Astrocyte (in vitro differentiated cells and primary cell): Measurements from ENCODE around the gene ABCB1. TPM values are rescaled to one million over a fixed set of nuclear protein-coding genes. Genes with fewer than 3 reads are reported as not detected.

Experiments used
- DNase-seq: peaks from one replicate; pipeline ENCODE4 v3.0.0-alpha.2; 2010; ENCODE audit warnings: low read depth
- FAIRE-seq: peaks from 2 replicates; lab custom pipeline; 2011; peaks lifted over from hg19 to GRCh38; lab: Jason Lieb, UNC
- H2AFZ ChIP-seq: 2 replicates; pipeline ENCODE4 v1.6.0; 2012; ENCODE audit warnings: low read depth, low read length, inconsistent platforms
- H3K27ac ChIP-seq: 2 replicates; pipeline ENCODE4 v1.5.1; 2011; ENCODE audit warnings: low read depth, low read length, inconsistent platforms
- H3K27me3 ChIP-seq: 2 replicates; pipeline ENCODE4 v1.6.0; 2011; ENCODE audit warnings: low read length, inconsistent platforms; ENCODE audit not compliant: insufficient read depth
- H3K36me3 ChIP-seq: 2 replicates; pipeline ENCODE4 v1.5.1; 2011; ENCODE audit warnings: low read length, inconsistent platforms; ENCODE audit not compliant: insufficient read depth
- H3K4me1 ChIP-seq: 2 replicates; pipeline ENCODE4 v1.5.1; 2011; ENCODE audit warnings: low read length, inconsistent platforms; ENCODE audit not compliant: insufficient read depth
- H3K4me2 ChIP-seq: 2 replicates; pipeline ENCODE4 v1.6.0; 2012; ENCODE audit warnings: low read length, inconsistent platforms
- H3K4me3 ChIP-seq: 2 replicates; pipeline ENCODE4 v1.5.1; 2011; ENCODE audit warnings: low read depth, mild to moderate bottlenecking, low read length, inconsistent platforms; ENCODE audit not compliant: insufficient read depth
- H3K79me2 ChIP-seq: 2 replicates; pipeline ENCODE4 v1.6.0; 2012; ENCODE audit warnings: mild to moderate bottlenecking, low read length, inconsistent platforms; ENCODE audit not compliant: insufficient read depth
- H3K9ac ChIP-seq: 2 replicates; pipeline ENCODE4 v1.6.0; 2012; ENCODE audit warnings: mild to moderate bottlenecking, low read length, inconsistent platforms
- H3K9me3 ChIP-seq: 2 replicates; pipeline ENCODE4 v1.5.1; 2012; ENCODE audit warnings: low read depth, mild to moderate bottlenecking, low read length, inconsistent platforms; ENCODE audit not compliant: insufficient read depth
- H4K20me1 ChIP-seq: 2 replicates; pipeline ENCODE4 v1.6.0; 2012; ENCODE audit warnings: low read length, inconsistent platforms; ENCODE audit not compliant: insufficient read depth
- H3K27ac Mint-ChIP-seq: one replicate; pipeline ENCODE4 v1.8.0; 2021; ENCODE audit warnings: mild to moderate bottlenecking, mixed read lengths; ENCODE audit not compliant: unreplicated experiment
- H3K27me3 Mint-ChIP-seq: one replicate; pipeline ENCODE4 v1.8.0; 2021; ENCODE audit warnings: low read depth, mixed read lengths; ENCODE audit not compliant: unreplicated experiment
- H3K36me3 Mint-ChIP-seq: one replicate; pipeline ENCODE4 v1.8.0; 2021; ENCODE audit warnings: low read depth, mixed read lengths; ENCODE audit not compliant: unreplicated experiment
- H3K4me1 Mint-ChIP-seq: one replicate; pipeline ENCODE4 v1.8.0; 2021; ENCODE audit warnings: low read depth, mixed read lengths; ENCODE audit not compliant: unreplicated experiment
- H3K4me3 Mint-ChIP-seq: one replicate; pipeline ENCODE4 v1.8.0; 2021; ENCODE audit warnings: mild to moderate bottlenecking, moderate library complexity, mixed read lengths; ENCODE audit not compliant: unreplicated experiment
- H3K9me3 Mint-ChIP-seq: one replicate; pipeline ENCODE4 v1.8.0; 2021; ENCODE audit warnings: mild to moderate bottlenecking, mixed read lengths; ENCODE audit not compliant: unreplicated experiment
- EZH2 ChIP-seq: IDR thresholded peaks from 2 replicates; pipeline ENCODE4 v1.6.1; 2012; ENCODE audit warnings: mild to moderate bottlenecking, low read length, inconsistent platforms; ENCODE audit not compliant: insufficient read depth
- total RNA-seq: library from RNA; stranded (reverse); gene quantifications from 2 replicates; pipeline ENCODE4 v1.2.1, GENCODE V29; 2021
- TF ChIP-seq, protein P1 (sequence below): IDR thresholded peaks from 2 replicates; pipeline ENCODE4 v1.5.1; 2011; ENCODE audit warnings: low read depth, mild to moderate bottlenecking, inconsistent platforms, low read length, moderate library complexity; ENCODE audit not compliant: insufficient read depth

ABCB1 gene
- total RNA-seq, 1 donor from 2014 or later = 0.79 TPM

- no peaks in the 10 kb centered on the region for H3K27me3 Mint-ChIP-seq
- H3K9me3 ChIP-seq = no peaks in the 10 kb centered on the region
- no peak overlapping the region for H3K4me2 ChIP-seq
- H3K4me3 ChIP-seq = no peak overlapping the region
- H3K4me1 ChIP-seq = no peaks in the 10 kb centered on the region
- no peak for DNase-seq
- H2AFZ ChIP-seq = no peak overlapping the region
- no peaks in the 10 kb centered on the region for H3K27me3 ChIP-seq
- H3K9me3 Mint-ChIP-seq = no peaks in the 10 kb centered on the region
- H4K20me1 ChIP-seq = no peaks in the 10 kb centered on the region
- peaks cover 4% of the 10 kb centered on the region for H3K4me1 Mint-ChIP-seq
- H3K27ac Mint-ChIP-seq = no peak overlapping the region
- H3K79me2 ChIP-seq = no peaks in the 10 kb centered on the region
- H3K27ac ChIP-seq = no peak overlapping the region
- H3K9ac ChIP-seq = no peak overlapping the region
- no peak overlapping the region for H3K4me3 Mint-ChIP-seq
- H3K36me3 ChIP-seq = no peaks in the 10 kb centered on the region
- H3K36me3 Mint-ChIP-seq = no peaks in the 10 kb centered on the region
- FAIRE-seq = no peak
- TF ChIP-seq, protein P1, sequence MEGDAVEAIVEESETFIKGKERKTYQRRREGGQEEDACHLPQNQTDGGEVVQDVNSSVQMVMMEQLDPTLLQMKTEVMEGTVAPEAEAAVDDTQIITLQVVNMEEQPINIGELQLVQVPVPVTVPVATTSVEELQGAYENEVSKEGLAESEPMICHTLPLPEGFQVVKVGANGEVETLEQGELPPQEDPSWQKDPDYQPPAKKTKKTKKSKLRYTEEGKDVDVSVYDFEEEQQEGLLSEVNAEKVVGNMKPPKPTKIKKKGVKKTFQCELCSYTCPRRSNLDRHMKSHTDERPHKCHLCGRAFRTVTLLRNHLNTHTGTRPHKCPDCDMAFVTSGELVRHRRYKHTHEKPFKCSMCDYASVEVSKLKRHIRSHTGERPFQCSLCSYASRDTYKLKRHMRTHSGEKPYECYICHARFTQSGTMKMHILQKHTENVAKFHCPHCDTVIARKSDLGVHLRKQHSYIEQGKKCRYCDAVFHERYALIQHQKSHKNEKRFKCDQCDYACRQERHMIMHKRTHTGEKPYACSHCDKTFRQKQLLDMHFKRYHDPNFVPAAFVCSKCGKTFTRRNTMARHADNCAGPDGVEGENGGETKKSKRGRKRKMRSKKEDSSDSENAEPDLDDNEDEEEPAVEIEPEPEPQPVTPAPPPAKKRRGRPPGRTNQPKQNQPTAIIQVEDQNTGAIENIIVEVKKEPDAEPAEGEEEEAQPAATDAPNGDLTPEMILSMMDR = no peak
- no peak for TF ChIP-seq EZH2
Observed at GRCh38 chr7:87561102-87561501, 39.6 kb downstream of the ABCB1 start.

- H2AFZ ChIP-seq = no peak overlapping the region
Observed at GRCh38 chr7:87552351-87552900, 48.3 kb downstream of the ABCB1 start.

More at GRCh38 chr7:87552351-87552900, 48.3 kb downstream of the ABCB1 start:
- H3K4me3 ChIP-seq = no peak overlapping the region
- H3K79me2 ChIP-seq = no peaks in the 10 kb centered on the region
- no peak overlapping the region for H3K4me2 ChIP-seq
- no peaks in the 10 kb centered on the region for H3K9me3 ChIP-seq
- H3K9me3 Mint-ChIP-seq = no peaks in the 10 kb centered on the region
- H3K27ac Mint-ChIP-seq = no peak overlapping the region
- no peaks in the 10 kb centered on the region for H4K20me1 ChIP-seq
- FAIRE-seq (no peak), DNase-seq (no peak)
- H3K36me3 ChIP-seq = no peaks in the 10 kb centered on the region
- no peaks in the 10 kb centered on the region for H3K4me1 Mint-ChIP-seq
- H3K9ac ChIP-seq = no peak overlapping the region
- no peak overlapping the region for H3K4me3 Mint-ChIP-seq
- H3K36me3 Mint-ChIP-seq = no peaks in the 10 kb centered on the region
- no peaks in the 10 kb centered on the region for H3K27me3 ChIP-seq
- no peak overlapping the region for H3K27ac ChIP-seq
- TF ChIP-seq EZH2 = no peak
- TF ChIP-seq, protein P1 = no peak
- no peaks in the 10 kb centered on the region for H3K4me1 ChIP-seq
- no peaks in the 10 kb centered on the region for H3K27me3 Mint-ChIP-seq
